Measurements from ENCODE around the gene CGN.
A peak's percentile ranks its signal among the peaks of the same experiment; 100 is the strongest.
"Not testable (repeated sequence)": the region's sequence is repeated elsewhere in the genome, so short reads cannot be mapped to it uniquely, and the experiment has no call there.

The CGN gene

GRCh38 chr1:151501474-151501873 lies 9.7 kb upstream of the CGN start:
- no peak for DNase-seq

GRCh38 chr1:151502035-151502700 lies 9.0 kb upstream of the CGN start:
- DNase-seq: no peak

- DNase-seq: no peak
Measured at GRCh38 chr1:151502859-151503780, 8.1 kb upstream of the CGN start.

- DNase-seq: no peak
Measured at GRCh38 chr1:151504252-151504651, 6.9 kb upstream of the CGN start.

GRCh38 chr1:151504759-151505158 lies 6.4 kb upstream of the CGN start:
- DNase-seq: no peak

GRCh38 chr1:151508833-151509232 lies 2.4 kb upstream of the CGN start:
- no peak for DNase-seq

- DNase-seq: no peak
Measured at GRCh38 chr1:151509350-151510019, 1.7 kb upstream of the CGN start.

- DNase-seq: no peak
Measured at GRCh38 chr1:151510020-151510405, 1.2 kb upstream of the CGN start.

- no peak for DNase-seq
Measured at GRCh38 chr1:151510614-151510956, 602 bp upstream of the CGN start.

GRCh38 chr1:151511636-151512215 lies 539 bp downstream of the CGN start:
- DNase-seq: peak; percentile 33

- no peak for DNase-seq
Measured at GRCh38 chr1:151512326-151512725, 1.1 kb downstream of the CGN start.

- DNase-seq: no peak
Measured at GRCh38 chr1:151512801-151513625, 1.8 kb downstream of the CGN start.

- no peak for DNase-seq
Measured at GRCh38 chr1:151513626-151514121, 2.5 kb downstream of the CGN start.

- DNase-seq: no peak
Measured at GRCh38 chr1:151514366-151514765, 3.2 kb downstream of the CGN start.

GRCh38 chr1:151515265-151515664 lies 4.1 kb downstream of the CGN start:
- DNase-seq: no peak

GRCh38 chr1:151516031-151516511 lies 4.9 kb downstream of the CGN start:
- DNase-seq: no peak

- DNase-seq: no peak
Measured at GRCh38 chr1:151518431-151518830, 7.2 kb downstream of the CGN start.

GRCh38 chr1:151518936-151519335 lies 7.7 kb downstream of the CGN start:
- DNase-seq: no peak

- no peak for DNase-seq
Measured at GRCh38 chr1:151519667-151520066, 8.5 kb downstream of the CGN start.

- no peak for DNase-seq
Measured at GRCh38 chr1:151520359-151520758, 9.2 kb downstream of the CGN start.

GRCh38 chr1:151522427-151522826 lies 11.2 kb downstream of the CGN start:
- not testable (repeated sequence) for DNase-seq

- no peak for DNase-seq
Measured at GRCh38 chr1:151523326-151523725, 12.1 kb downstream of the CGN start.
